Natural killer cell (primary cell): ENCODE data around the gene SPNS2. TPM values are rescaled to one million over a fixed set of nuclear protein-coding genes. Genes with fewer than 3 reads are reported as not detected.

ENCODE experiments used
- ATAC-seq, 3 donors: fragments of 150-1000 bp in 2 of 3; fragments of 200-7000 bp in 1 of 3; cut with Tn5 transposase; 1 replicate in 1 of 3; 2 replicates in 2 of 3; pipeline ENCODE4 v1.10.0; 2021; ENCODE audit warnings: mild to moderate bottlenecking in 2 of 3, moderate library complexity in 2 of 3
- DNase-seq, 2 donors: peaks; one replicate each; pipeline versions ENCODE4 v3.0.0 to v3.0.0-alpha.2; 2013 to 2021; ENCODE audit warnings: mixed read lengths in 1 of 2
- H3K27ac ChIP-seq: one replicate; pipeline ENCODE4 v1.5.1; 2013; ENCODE audit warnings: mild to moderate bottlenecking, low read length
- H3K27me3 ChIP-seq: one replicate; pipeline ENCODE4 v1.6.1; 2013; ENCODE audit warnings: low read length; ENCODE audit not compliant: control insufficient read depth, insufficient read depth
- H3K36me3 ChIP-seq: one replicate; pipeline ENCODE4 v1.6.1; 2013; ENCODE audit warnings: low read length; ENCODE audit not compliant: control insufficient read depth, insufficient read depth
- H3K4me1 ChIP-seq: one replicate; pipeline ENCODE4 v1.6.1; 2013; ENCODE audit warnings: low read length; ENCODE audit not compliant: control insufficient read depth, insufficient read depth
- H3K4me3 ChIP-seq: one replicate; pipeline ENCODE4 v1.5.1; 2013; ENCODE audit warnings: low read length
- H3K9me3 ChIP-seq: one replicate; pipeline ENCODE4 v1.6.1; 2013; ENCODE audit warnings: low read length; ENCODE audit not compliant: control insufficient read depth, insufficient read depth
- H3K27ac Mint-ChIP-seq, 2 donors: one replicate each; pipeline ENCODE4 v1.8.0; 2022; ENCODE audit warnings: mild to moderate bottlenecking in 2 of 2, mixed read lengths in 2 of 2, moderate library complexity in 1 of 2
- H3K27me3 Mint-ChIP-seq, 2 donors: one replicate each; pipeline ENCODE4 v1.8.0; 2022; ENCODE audit warnings: low read depth in 2 of 2, mixed read lengths in 2 of 2
- H3K36me3 Mint-ChIP-seq: one replicate; pipeline ENCODE4 v1.8.0; 2022; ENCODE audit warnings: mixed read lengths
- H3K4me1 Mint-ChIP-seq, 2 donors: one replicate each; pipeline ENCODE4 v1.8.0; 2022; ENCODE audit warnings: mixed read lengths in 2 of 2
- H3K4me3 Mint-ChIP-seq: one replicate; pipeline ENCODE4 v1.8.0; 2022; ENCODE audit warnings: mild to moderate bottlenecking, moderate library complexity, mixed read lengths
- H3K9me3 Mint-ChIP-seq, 2 donors: one replicate each; pipeline ENCODE4 v1.8.0; 2022; ENCODE audit warnings: mixed read lengths in 2 of 2
- WGBS: methylation state at CpG from one replicate; pipeline ENCODE4 v1.1.7; 2013; ENCODE audit warnings: missing lambda C conversion rate; ENCODE audit not compliant: insufficient coverage; 5-methylcytosine and 5-hydroxymethylcytosine counted together
- intact Hi-C: fragments of 100-400 bp; cut with micrococcal nuclease; formaldehyde crosslinking; loops from one replicate; pipeline ENCODE4 v1.14.2; 2022
- total RNA-seq, 4 donors: library from RNA; stranded (reverse); fragments of 120-200 nt in 1 of 4; gene quantifications; one replicate each; pipeline versions ENCODE4 v1.2.3 to v1.2.4, GENCODE V29; 2013 to 2022
- TF ChIP-seq, protein P1 (sequence below): fragments of 200-600 bp; IDR thresholded peaks from one replicate; pipeline ENCODE4 v1.8.0; 2022; ENCODE audit warnings: antibody characterized with exemption

The SPNS2 gene
- total RNA-seq, 3 donors from 2014 or later (not counting 1 experiment from before 2014, with no cell fraction given), result 0.28 to 0.93 (median 0.43) TPM

- DNase-seq (peak; percentile 96 to 99), ATAC-seq (peak; percentile 95 to 97 (median 97))
- Mint-ChIP-seq H3K9me3 (no peaks in the 10 kb centered on the region), H3K36me3 (no peaks in the 10 kb centered on the region), H3K4me3 (peak within 1 kb of the TSS; percentile 96), H3K4me1 (peaks cover 14 to 29% of the 10 kb centered on the region in 2 donors), H3K27me3 (no peaks in the 10 kb centered on the region), H3K27ac (peak within 1 kb of the TSS; percentile 97)
- H3K9me3 ChIP-seq, result no peaks in the 10 kb centered on the region
- intact Hi-C loops, result loop anchor here (1.0 kb wide), 1 partner anchor 10 kb away; no protein-coding TSS in a partner anchor
- H3K4me3 ChIP-seq, result peak within 1 kb of the TSS; percentile 68
- no peaks in the 10 kb centered on the region for H3K27me3 ChIP-seq
- peak within 1 kb of the TSS; percentile 81 for H3K27ac ChIP-seq
- H3K36me3 ChIP-seq, result peaks cover 23% of the 10 kb centered on the region
- under 1% methylated on average over 69 of the region's 69 CpGs for WGBS
- TF ChIP-seq, protein P1, sequence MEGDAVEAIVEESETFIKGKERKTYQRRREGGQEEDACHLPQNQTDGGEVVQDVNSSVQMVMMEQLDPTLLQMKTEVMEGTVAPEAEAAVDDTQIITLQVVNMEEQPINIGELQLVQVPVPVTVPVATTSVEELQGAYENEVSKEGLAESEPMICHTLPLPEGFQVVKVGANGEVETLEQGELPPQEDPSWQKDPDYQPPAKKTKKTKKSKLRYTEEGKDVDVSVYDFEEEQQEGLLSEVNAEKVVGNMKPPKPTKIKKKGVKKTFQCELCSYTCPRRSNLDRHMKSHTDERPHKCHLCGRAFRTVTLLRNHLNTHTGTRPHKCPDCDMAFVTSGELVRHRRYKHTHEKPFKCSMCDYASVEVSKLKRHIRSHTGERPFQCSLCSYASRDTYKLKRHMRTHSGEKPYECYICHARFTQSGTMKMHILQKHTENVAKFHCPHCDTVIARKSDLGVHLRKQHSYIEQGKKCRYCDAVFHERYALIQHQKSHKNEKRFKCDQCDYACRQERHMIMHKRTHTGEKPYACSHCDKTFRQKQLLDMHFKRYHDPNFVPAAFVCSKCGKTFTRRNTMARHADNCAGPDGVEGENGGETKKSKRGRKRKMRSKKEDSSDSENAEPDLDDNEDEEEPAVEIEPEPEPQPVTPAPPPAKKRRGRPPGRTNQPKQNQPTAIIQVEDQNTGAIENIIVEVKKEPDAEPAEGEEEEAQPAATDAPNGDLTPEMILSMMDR, result no peak
- H3K4me1 ChIP-seq, result peaks cover 21% of the 10 kb centered on the region
These were observed 56.5 kb downstream of the SPNS2 start, which contains the start of gene MYBBP1A for GRCh38 chr17:4554997-4555799. Gene MYBBP1A (minus strand): TSS chr17:4555384. CDS start chr17:4555324, 60 bp downstream.

DNA sequence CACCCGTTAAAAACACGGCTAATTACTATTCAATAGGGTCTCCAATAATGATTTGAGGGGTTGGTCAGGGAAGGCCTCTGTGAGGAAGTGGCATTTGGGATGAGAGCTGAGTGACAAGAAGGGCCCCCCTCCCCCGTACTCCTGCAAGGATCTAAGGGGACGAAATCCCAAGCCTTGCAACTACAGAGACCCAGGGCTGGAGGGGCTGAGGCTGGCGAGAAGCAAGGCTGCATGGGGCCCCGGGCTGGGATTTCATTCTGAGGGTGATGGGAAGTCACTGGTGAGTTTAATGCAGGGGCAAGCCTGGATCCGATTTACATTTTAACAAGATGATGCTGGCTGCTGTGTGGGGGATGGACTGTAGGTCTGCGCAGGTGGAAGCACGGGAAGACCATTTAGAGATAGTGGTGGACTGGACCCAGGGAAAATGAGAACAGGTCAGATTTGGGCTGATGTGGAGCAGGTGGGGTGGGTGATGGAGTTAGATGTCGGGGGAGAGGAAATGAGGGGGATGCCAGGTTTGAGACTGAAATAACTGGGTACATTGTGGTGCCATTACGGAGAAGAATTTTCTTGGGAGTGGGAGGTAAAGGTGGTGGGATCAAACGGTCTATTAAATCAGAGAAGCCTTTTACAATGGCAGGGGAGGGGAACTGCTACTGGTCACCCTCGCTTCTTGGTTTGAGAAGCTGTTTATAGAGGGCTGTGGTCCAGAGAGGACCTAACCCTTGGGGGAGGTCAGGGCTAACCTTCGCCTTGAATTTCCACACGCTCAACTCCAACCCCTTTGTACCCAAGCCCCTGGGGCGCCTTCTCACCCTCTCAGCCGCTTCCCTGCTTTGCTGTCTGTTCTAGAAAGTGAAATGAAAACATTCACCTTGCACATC lies 57.4 kb downstream of the SPNS2 start:
- TF ChIP-seq, protein P1, result no peak
- no peak for ATAC-seq
- Histone ChIP-seq H3K4me1 (peaks cover 21% of the 10 kb centered on the region), H3K36me3 (peaks cover 14% of the 10 kb centered on the region), H3K4me3 (peak overlapping the region; percentile 68), H3K27ac (peak overlapping the region; percentile 81), H3K27me3 (no peaks in the 10 kb centered on the region), H3K9me3 (no peaks in the 10 kb centered on the region)
- intact Hi-C loops, result loop anchor here (1.0 kb wide), 1 partner anchor 9 kb away; no protein-coding TSS in a partner anchor
- no peaks in the 10 kb centered on the region for H3K36me3 Mint-ChIP-seq
- peaks cover 14 to 29% of the 10 kb centered on the region in 2 donors for H3K4me1 Mint-ChIP-seq
- no peaks in the 10 kb centered on the region for H3K27me3 Mint-ChIP-seq
- H3K27ac Mint-ChIP-seq, result peak overlapping the region; percentile 97
- 83% methylated on average over 16 of the region's 17 CpGs for WGBS
- no peaks in the 10 kb centered on the region for H3K9me3 Mint-ChIP-seq
- H3K4me3 Mint-ChIP-seq, result peak overlapping the region; percentile 96
- DNase-seq, result no peak

DNA sequence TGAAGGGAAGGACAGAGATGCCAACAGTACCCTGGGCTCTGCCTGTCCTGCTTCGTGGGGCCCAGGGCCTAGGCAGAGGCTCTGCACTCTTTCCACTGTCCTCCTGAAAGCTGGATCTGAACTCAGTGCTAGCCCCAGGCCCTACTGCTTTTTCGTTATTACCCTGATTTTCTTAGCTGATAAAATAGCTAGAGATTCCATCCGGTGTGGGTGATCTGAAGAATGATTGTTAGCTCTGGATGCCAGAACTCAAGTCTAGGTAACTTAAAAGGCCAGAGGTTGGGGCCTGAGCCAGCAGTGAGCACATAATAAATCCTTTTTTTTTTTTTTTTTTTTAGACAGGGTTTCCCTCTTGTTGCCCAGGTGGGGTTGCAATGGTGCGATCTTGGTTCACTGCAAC lies 58.3 kb downstream of the SPNS2 start:
- Histone ChIP-seq H3K9me3 (no peaks in the 10 kb centered on the region), H3K36me3 (peaks cover 7% of the 10 kb centered on the region), H3K4me1 (peaks cover 21% of the 10 kb centered on the region), H3K27me3 (no peaks in the 10 kb centered on the region), H3K27ac (no peak overlapping the region), H3K4me3 (no peak overlapping the region)
- intact Hi-C loops, result no loop called here
- no peak for ATAC-seq
- Mint-ChIP-seq H3K4me1 (peaks cover 14 to 30% of the 10 kb centered on the region in 2 donors), H3K9me3 (no peaks in the 10 kb centered on the region), H3K4me3 (peak overlapping the region; percentile 96), H3K36me3 (no peaks in the 10 kb centered on the region), H3K27ac (peak overlapping the region in 1 of 2 donors; percentile 97), H3K27me3 (no peaks in the 10 kb centered on the region)
- 92% methylated on average over 4 of the region's 4 CpGs for WGBS
- TF ChIP-seq, protein P1, result no peak
- DNase-seq, result no peak
